HPDE6-E6E7 (cell line): ENCODE data around the gene FEZ2.

ENCODE experiments used
- DNase-seq: peaks from one replicate; pipeline ENCODE4 v3.0.0; 2011; ENCODE audit warnings: missing footprints; ENCODE audit errors: extremely low spot score

FEZ2 gene

GRCh38 chr2:36587556-36587955 lies 10.4 kb downstream of the FEZ2 start:
- DNase-seq, result no peak

GRCh38 chr2:36587101-36587500 lies 10.9 kb downstream of the FEZ2 start:
- no peak for DNase-seq

GRCh38 chr2:36586672-36587071 lies 11.3 kb downstream of the FEZ2 start:
- no peak for DNase-seq

- no peak for DNase-seq
Measured at GRCh38 chr2:36584148-36584794, 13.7 kb downstream of the FEZ2 start.

- DNase-seq, result no peak
Measured at GRCh38 chr2:36582951-36583350, 15.0 kb downstream of the FEZ2 start.

- DNase-seq, result no peak
Measured at GRCh38 chr2:36582538-36582937, 15.4 kb downstream of the FEZ2 start.

- DNase-seq, result no peak
Measured at GRCh38 chr2:36579297-36579664, 18.7 kb downstream of the FEZ2 start.

- no peak for DNase-seq
Measured at GRCh38 chr2:36578343-36579296, 19.3 kb downstream of the FEZ2 start.

GRCh38 chr2:36577884-36578283 lies 20.1 kb downstream of the FEZ2 start:
- DNase-seq, result no peak

GRCh38 chr2:36574560-36574959 lies 23.4 kb downstream of the FEZ2 start:
- no peak for DNase-seq

- no peak for DNase-seq
Measured at GRCh38 chr2:36573165-36573564, 24.8 kb downstream of the FEZ2 start.

- DNase-seq, result no peak
Measured at GRCh38 chr2:36572719-36573059, 25.3 kb downstream of the FEZ2 start.

- no peak for DNase-seq
Measured at GRCh38 chr2:36572054-36572718, 25.8 kb downstream of the FEZ2 start.

- no peak for DNase-seq
Measured at GRCh38 chr2:36570416-36570815, 27.6 kb downstream of the FEZ2 start.

- no peak for DNase-seq
Measured at GRCh38 chr2:36569267-36569856, 28.6 kb downstream of the FEZ2 start.

- no peak for DNase-seq
Measured at GRCh38 chr2:36568516-36569246, 29.3 kb downstream of the FEZ2 start.

- no peak for DNase-seq
Measured at GRCh38 chr2:36567711-36568408, 30.1 kb downstream of the FEZ2 start.

- DNase-seq, result no peak
Measured at GRCh38 chr2:36566887-36567286, 31.1 kb downstream of the FEZ2 start.

- no peak for DNase-seq
Measured at GRCh38 chr2:36565712-36566111, 32.3 kb downstream of the FEZ2 start.

- no peak for DNase-seq
Measured at GRCh38 chr2:36564377-36564930, 33.5 kb downstream of the FEZ2 start.
